Adipocyte (in vitro differentiated cells): ENCODE data around the gene CIRBP.

ENCODE experiments used
- DNase-seq: peaks from one replicate; pipeline ENCODE4 v3.0.0-alpha.2; 2015; ENCODE audit warnings: low read depth
- H3K27me3 ChIP-seq: replicated peaks from 2 replicates; pipeline ENCODE4 v1.7.0; 2013; ENCODE audit warnings: mild to moderate bottlenecking, low read length, moderate library complexity; ENCODE audit not compliant: control insufficient read depth, insufficient read depth
- H3K36me3 ChIP-seq: 2 replicates; pipeline ENCODE4 v1.7.0; 2013; ENCODE audit warnings: low read length, mild to moderate bottlenecking, moderate library complexity; ENCODE audit not compliant: control insufficient read depth, insufficient read depth, severe bottlenecking
- H3K4me1 ChIP-seq: 2 replicates; pipeline ENCODE4 v1.7.0; 2013; ENCODE audit warnings: mild to moderate bottlenecking, low read length, moderate library complexity; ENCODE audit not compliant: control insufficient read depth, insufficient read depth
- H3K4me3 ChIP-seq: 2 replicates; pipeline ENCODE4 v1.7.0; 2013; ENCODE audit warnings: mild to moderate bottlenecking, low read length, moderate library complexity
- H3K9ac ChIP-seq: 2 replicates; pipeline ENCODE4 v1.7.0; 2013; ENCODE audit warnings: mild to moderate bottlenecking, low read length, moderate library complexity
- H3K9me3 ChIP-seq: 2 replicates; pipeline ENCODE4 v1.7.0; 2013; ENCODE audit warnings: mild to moderate bottlenecking, low read length, moderate library complexity; ENCODE audit not compliant: control insufficient read depth

Gene CIRBP

GRCh38 chr19:1288833-1289685 lies 19.9 kb downstream of the CIRBP start:
- no peak for DNase-seq
- Histone ChIP-seq H3K27me3 (peaks cover 64% of the 10 kb centered on the region), H3K36me3 (no peaks in the 10 kb centered on the region), H3K4me1 (no peaks in the 10 kb centered on the region), H3K9me3 (no peaks in the 10 kb centered on the region), H3K4me3 (no peak overlapping the region), H3K9ac (no peak overlapping the region)

GRCh38 chr19:1289686-1290025 lies 20.5 kb downstream of the CIRBP start:
- Histone ChIP-seq H3K27me3 (peaks cover 64% of the 10 kb centered on the region), H3K9me3 (no peaks in the 10 kb centered on the region), H3K4me3 (no peak overlapping the region), H3K36me3 (no peaks in the 10 kb centered on the region), H3K4me1 (no peaks in the 10 kb centered on the region), H3K9ac (no peak overlapping the region)
- no peak for DNase-seq

- Histone ChIP-seq H3K36me3 (no peaks in the 10 kb centered on the region), H3K9me3 (no peaks in the 10 kb centered on the region), H3K4me3 (no peak overlapping the region), H3K4me1 (no peaks in the 10 kb centered on the region), H3K27me3 (peaks cover 61% of the 10 kb centered on the region), H3K9ac (no peak overlapping the region)
- DNase-seq, result no peak
Measured at GRCh38 chr19:1290196-1290702, 21.1 kb downstream of the CIRBP start.

GRCh38 chr19:1290703-1291651 lies 21.8 kb downstream of the CIRBP start:
- Histone ChIP-seq H3K4me1 (no peaks in the 10 kb centered on the region), H3K27me3 (peaks cover 61% of the 10 kb centered on the region), H3K4me3 (no peak overlapping the region), H3K9ac (no peak overlapping the region), H3K9me3 (no peaks in the 10 kb centered on the region), H3K36me3 (no peaks in the 10 kb centered on the region)
- no peak for DNase-seq

GRCh38 chr19:1291761-1292418 lies 22.8 kb downstream of the CIRBP start:
- Histone ChIP-seq H3K4me1 (no peaks in the 10 kb centered on the region), H3K4me3 (no peak overlapping the region), H3K9ac (no peak overlapping the region), H3K36me3 (no peaks in the 10 kb centered on the region), H3K9me3 (no peaks in the 10 kb centered on the region), H3K27me3 (peaks cover 56% of the 10 kb centered on the region)
- no peak for DNase-seq

GRCh38 chr19:1292419-1293151 lies 23.5 kb downstream of the CIRBP start:
- Histone ChIP-seq H3K4me3 (no peak overlapping the region), H3K9me3 (no peaks in the 10 kb centered on the region), H3K36me3 (no peaks in the 10 kb centered on the region), H3K4me1 (no peaks in the 10 kb centered on the region), H3K27me3 (peaks cover 54% of the 10 kb centered on the region), H3K9ac (no peak overlapping the region)
- no peak for DNase-seq

- peaks cover 44% of the 10 kb centered on the region for H3K27me3 ChIP-seq
- no peak for DNase-seq
- H3K9me3 ChIP-seq, result no peaks in the 10 kb centered on the region
- H3K4me3 ChIP-seq, result no peak overlapping the region
- H3K4me1 ChIP-seq, result no peaks in the 10 kb centered on the region
- H3K36me3 ChIP-seq, result no peaks in the 10 kb centered on the region
- no peak overlapping the region for H3K9ac ChIP-seq
Measured at GRCh38 chr19:1293782-1294604, 24.9 kb downstream of the CIRBP start.

- no peaks in the 10 kb centered on the region for H3K36me3 ChIP-seq
- no peak overlapping the region for H3K9ac ChIP-seq
- DNase-seq, result no peak
- H3K27me3 ChIP-seq, result peaks cover 37% of the 10 kb centered on the region
- H3K4me3 ChIP-seq, result no peak overlapping the region
- H3K4me1 ChIP-seq, result no peaks in the 10 kb centered on the region
- no peaks in the 10 kb centered on the region for H3K9me3 ChIP-seq
Measured at GRCh38 chr19:1294688-1295087, 25.6 kb downstream of the CIRBP start.

- H3K4me3 ChIP-seq, result no peak overlapping the region
- H3K9ac ChIP-seq, result no peak overlapping the region
- H3K4me1 ChIP-seq, result no peaks in the 10 kb centered on the region
- peaks cover 37% of the 10 kb centered on the region for H3K27me3 ChIP-seq
- H3K9me3 ChIP-seq, result no peaks in the 10 kb centered on the region
- no peaks in the 10 kb centered on the region for H3K36me3 ChIP-seq
- DNase-seq, result peak; percentile 55
Measured at GRCh38 chr19:1295169-1296012, 26.3 kb downstream of the CIRBP start.
